Effector memory CD4-positive, alpha-beta T cell (primary cell): Measurements from ENCODE around the gene MGAT5.

ENCODE experiments used
- DNase-seq, 3 donors: peaks; one replicate each; pipeline ENCODE4 v3.0.0-alpha.2; 2020
- H3K27ac ChIP-seq: 2 replicates; pipeline ENCODE4 v1.7.0; 2013; ENCODE audit warnings: mild to moderate bottlenecking, low read length, moderate library complexity; ENCODE audit not compliant: insufficient read depth, poor library complexity, severe bottlenecking
- H3K27me3 ChIP-seq: replicated peaks from 2 replicates; pipeline ENCODE4 v1.7.0; 2013; ENCODE audit warnings: mild to moderate bottlenecking, low read length; ENCODE audit not compliant: insufficient read depth, control insufficient read depth, poor library complexity, severe bottlenecking
- H3K36me3 ChIP-seq: 2 replicates; pipeline ENCODE4 v1.7.0; 2013; ENCODE audit warnings: mild to moderate bottlenecking, low read length, moderate library complexity; ENCODE audit not compliant: control insufficient read depth, insufficient read depth
- H3K4me1 ChIP-seq: 2 replicates; pipeline ENCODE4 v1.7.0; 2013; ENCODE audit warnings: low read length, mild to moderate bottlenecking; ENCODE audit not compliant: control insufficient read depth, insufficient read depth, poor library complexity, severe bottlenecking
- H3K4me3 ChIP-seq: 2 replicates; pipeline ENCODE4 v1.7.0; 2013; ENCODE audit warnings: low read length, low read depth, mild to moderate bottlenecking; ENCODE audit not compliant: insufficient read depth, poor library complexity, severe bottlenecking
- H3K9me3 ChIP-seq: 2 replicates; pipeline ENCODE4 v1.7.0; 2013; ENCODE audit warnings: mild to moderate bottlenecking, low read length, moderate library complexity; ENCODE audit not compliant: control insufficient read depth

The MGAT5 gene

GRCh38 chr2:134431838-134432434, 178.1 kb downstream of the MGAT5 start:
- Histone ChIP-seq H3K9me3 (no peaks in the 10 kb centered on the region), H3K27me3 (no peaks in the 10 kb centered on the region), H3K27ac (no peak overlapping the region), H3K4me3 (no peak overlapping the region), H3K36me3 (peaks cover 82% of the 10 kb centered on the region), H3K4me1 (no peaks in the 10 kb centered on the region)
- DNase-seq, result no peak

GRCh38 chr2:134432435-134432883, 178.6 kb downstream of the MGAT5 start:
- no peak overlapping the region for H3K27ac ChIP-seq
- DNase-seq, result no peak
- no peaks in the 10 kb centered on the region for H3K4me1 ChIP-seq
- H3K4me3 ChIP-seq, result no peak overlapping the region
- no peaks in the 10 kb centered on the region for H3K9me3 ChIP-seq
- no peaks in the 10 kb centered on the region for H3K27me3 ChIP-seq
- H3K36me3 ChIP-seq, result peaks cover 78% of the 10 kb centered on the region

GRCh38 chr2:134433469-134433868, 179.6 kb downstream of the MGAT5 start:
- H3K36me3 ChIP-seq, result peaks cover 69% of the 10 kb centered on the region
- no peaks in the 10 kb centered on the region for H3K27me3 ChIP-seq
- DNase-seq, result no peak
- no peaks in the 10 kb centered on the region for H3K4me1 ChIP-seq
- no peaks in the 10 kb centered on the region for H3K9me3 ChIP-seq
- no peak overlapping the region for H3K27ac ChIP-seq
- H3K4me3 ChIP-seq, result no peak overlapping the region

- no peaks in the 10 kb centered on the region for H3K27me3 ChIP-seq
- peaks cover 64% of the 10 kb centered on the region for H3K36me3 ChIP-seq
- H3K4me1 ChIP-seq, result no peaks in the 10 kb centered on the region
- no peak overlapping the region for H3K27ac ChIP-seq
- H3K9me3 ChIP-seq, result no peaks in the 10 kb centered on the region
- no peak overlapping the region for H3K4me3 ChIP-seq
- DNase-seq, result no peak
These were observed 180.1 kb downstream of the MGAT5 start for GRCh38 chr2:134433979-134434378.

GRCh38 chr2:134435505-134435904, 181.6 kb downstream of the MGAT5 start:
- Histone ChIP-seq H3K27me3 (no peaks in the 10 kb centered on the region), H3K27ac (no peak overlapping the region), H3K4me1 (no peaks in the 10 kb centered on the region), H3K9me3 (no peaks in the 10 kb centered on the region), H3K36me3 (peaks cover 52% of the 10 kb centered on the region), H3K4me3 (no peak overlapping the region)
- no peak for DNase-seq

GRCh38 chr2:134435936-134436335, 182.1 kb downstream of the MGAT5 start:
- no peak for DNase-seq

GRCh38 chr2:134436706-134437105, 182.8 kb downstream of the MGAT5 start:
- peaks cover 42% of the 10 kb centered on the region for H3K36me3 ChIP-seq
- H3K27ac ChIP-seq, result no peak overlapping the region
- H3K4me3 ChIP-seq, result no peak overlapping the region
- no peaks in the 10 kb centered on the region for H3K9me3 ChIP-seq
- H3K4me1 ChIP-seq, result no peaks in the 10 kb centered on the region
- no peaks in the 10 kb centered on the region for H3K27me3 ChIP-seq
- no peak for DNase-seq

More at GRCh38 chr2:134435936-134436335, 182.1 kb downstream of the MGAT5 start:
- Histone ChIP-seq H3K27ac (no peak overlapping the region), H3K4me3 (no peak overlapping the region), H3K4me1 (no peaks in the 10 kb centered on the region), H3K36me3 (peaks cover 48% of the 10 kb centered on the region), H3K27me3 (no peaks in the 10 kb centered on the region), H3K9me3 (no peaks in the 10 kb centered on the region)

GRCh38 chr2:134438371-134438770, 184.5 kb downstream of the MGAT5 start:
- Histone ChIP-seq H3K4me1 (no peaks in the 10 kb centered on the region), H3K27ac (no peak overlapping the region), H3K27me3 (no peaks in the 10 kb centered on the region), H3K4me3 (no peak overlapping the region), H3K9me3 (no peaks in the 10 kb centered on the region), H3K36me3 (peaks cover 40% of the 10 kb centered on the region)
- DNase-seq, result no peak

- H3K4me1 ChIP-seq, result no peaks in the 10 kb centered on the region
- no peak overlapping the region for H3K4me3 ChIP-seq
- no peak for DNase-seq
- H3K9me3 ChIP-seq, result no peaks in the 10 kb centered on the region
- no peak overlapping the region for H3K27ac ChIP-seq
- H3K36me3 ChIP-seq, result peaks cover 30% of the 10 kb centered on the region
- no peaks in the 10 kb centered on the region for H3K27me3 ChIP-seq
These were observed 186.6 kb downstream of the MGAT5 start for GRCh38 chr2:134440336-134440909.

- DNase-seq, result no peak
These were observed 187.4 kb downstream of the MGAT5 start for GRCh38 chr2:134441153-134441863.

More at GRCh38 chr2:134441153-134441863, 187.4 kb downstream of the MGAT5 start:
- Histone ChIP-seq H3K27ac (no peak overlapping the region), H3K36me3 (peaks cover 32% of the 10 kb centered on the region), H3K9me3 (no peaks in the 10 kb centered on the region), H3K4me1 (no peaks in the 10 kb centered on the region), H3K27me3 (no peaks in the 10 kb centered on the region), H3K4me3 (no peak overlapping the region)
